GM12878 (cell line): ENCODE results near the gene ATG13. TPM values are rescaled to one million over a fixed set of nuclear protein-coding genes. Genes with fewer than 3 reads are reported as not detected.

Source experiments
- ATAC-seq: fragments of 200-7000 bp; cut with Tn5 transposase; 3 replicates; pipeline ENCODE4 v1.9.1; 2020; ENCODE audit warnings: mild to moderate bottlenecking, moderate library complexity
- BruUV-seq: library from RNA; stranded (reverse); fragments of 400-500 nt; replicated peaks from 2 replicates; lab custom pipeline; 2021; lab: Mats Ljungman, UMichigan
- CTCF ChIA-PET: fragments of 300-600 bp; sonication (Branson Sonifier 250); formaldehyde crosslinking; extraction: SDS; loops from one replicate; lab custom pipeline; 2021; ENCODE audit warnings: inconsistent platforms; lab: Yijun Ruan, JAX
- POLR2A ChIA-PET: fragments of 350-600 bp; formaldehyde crosslinking; extraction: SDS; loops from one replicate; lab custom pipeline; 2021; ENCODE audit warnings: inconsistent platforms; lab: Charles Lee
- RAD21 ChIA-PET: fragments of 300-600 bp; sonication (Branson Sonifier 250); formaldehyde crosslinking; loops from one replicate; lab custom pipeline; 2023; ENCODE audit warnings: antibody characterized with exemption; ENCODE audit not compliant: unreplicated experiment; lab: Charles Lee
- SMC1A ChIA-PET: fragments of 300-600 bp; sonication (Branson Sonifier 250); formaldehyde crosslinking; loops from one replicate; lab custom pipeline; 2023; ENCODE audit not compliant: unreplicated experiment, uncharacterized antibody; lab: Charles Lee
- DNase-seq: peaks from one replicate; pipeline ENCODE4 v3.0.0-alpha.2; 2011; ENCODE audit warnings: low read depth, low spot score
- FAIRE-seq: peaks from 3 replicates; lab custom pipeline; 2011; peaks lifted over from hg19 to GRCh38; lab: Jason Lieb, UNC
- H2AFZ ChIP-seq: 2 replicates; pipeline ENCODE4 v1.6.0; 2011; ENCODE audit warnings: low read depth, low read length, control low read depth; ENCODE audit not compliant: control insufficient read depth
- H3K27ac ChIP-seq: 2 replicates; pipeline ENCODE4 v1.5.1; 2011; ENCODE audit warnings: control low read depth; ENCODE audit not compliant: control insufficient read depth, insufficient read depth
- H3K27me3 ChIP-seq, 2 experiments: replicated peaks in 1 of 2; 2 replicates each; pipeline versions ENCODE4 v1.6.0 to v1.6.1; 2011; ENCODE audit warnings: low read length in 1 of 2; ENCODE audit not compliant: control insufficient read depth in 2 of 2, insufficient read depth in 2 of 2
- H3K36me3 ChIP-seq, 2 experiments: 2 replicates each; pipeline ENCODE4 v1.5.1; 2011; ENCODE audit warnings: low read length in 1 of 2; ENCODE audit not compliant: control insufficient read depth in 2 of 2, insufficient read depth in 2 of 2
- H3K4me1 ChIP-seq: 2 replicates; pipeline ENCODE4 v1.6.1; 2011; ENCODE audit warnings: mild to moderate bottlenecking, low read length, moderate library complexity, mixed read lengths; ENCODE audit not compliant: control insufficient read depth, insufficient read depth
- H3K4me2 ChIP-seq: 2 replicates; pipeline ENCODE4 v1.6.0; 2011; ENCODE audit warnings: control low read depth; ENCODE audit not compliant: control insufficient read depth, insufficient read depth
- H3K4me3 ChIP-seq: fragments of 200-600 bp; sonication (generic); 2 replicates; pipeline ENCODE4 v1.5.1; 2016
- H3K79me2 ChIP-seq: 2 replicates; pipeline ENCODE4 v1.6.0; 2011; ENCODE audit warnings: low read length; ENCODE audit not compliant: control insufficient read depth, insufficient read depth
- H3K9ac ChIP-seq: 2 replicates; pipeline ENCODE4 v1.8.0; 2011; ENCODE audit warnings: low read length, control low read depth, mixed read lengths; ENCODE audit not compliant: control insufficient read depth, insufficient read depth
- H3K9me3 ChIP-seq: replicated peaks from 3 replicates; pipeline ENCODE4 v1.5.1; 2011; ENCODE audit warnings: mild to moderate bottlenecking, low read length; ENCODE audit not compliant: control insufficient read depth, insufficient read depth
- H4K20me1 ChIP-seq: 2 replicates; pipeline ENCODE4 v1.6.0; 2011; ENCODE audit not compliant: control insufficient read depth, insufficient read depth
- ASH2L ChIP-seq: fragments of 300-600, 200-600 bp; sonication (generic); IDR thresholded peaks from 2 replicates; pipeline ENCODE4 v1.6.1; 2017; ENCODE audit warnings: low read depth, mild to moderate bottlenecking, borderline replicate concordance
- ATF3 ChIP-seq: IDR thresholded peaks from 2 replicates; pipeline ENCODE4 v1.6.1; 2011; ENCODE audit warnings: low read depth, mild to moderate bottlenecking, low read length, moderate library complexity, borderline replicate concordance; ENCODE audit errors: extremely low read depth
- EED ChIP-seq: sonication (generic); IDR thresholded peaks from 2 replicates; pipeline ENCODE4 v1.6.1; 2016; ENCODE audit warnings: antibody characterized with exemption, low read depth
- IKZF1 ChIP-seq: fragments of 450-650 bp; conservative IDR thresholded peaks from 2 replicates; pipeline ENCODE4 v1.6.1; 2017; ENCODE audit warnings: antibody characterized with exemption, mild to moderate bottlenecking
- IKZF2 ChIP-seq, 2 experiments: fragments of 450-650 bp; IDR thresholded peaks; 2 replicates each; pipeline ENCODE4 v1.6.1; 2017; ENCODE audit warnings: mild to moderate bottlenecking in 2 of 2, moderate library complexity in 2 of 2
- MEF2A ChIP-seq: IDR thresholded peaks from 2 replicates; pipeline ENCODE4 v1.6.1; 2011; ENCODE audit warnings: low read depth, mild to moderate bottlenecking, low read length, moderate library complexity; ENCODE audit not compliant: insufficient read depth
- NFIC ChIP-seq: IDR thresholded peaks from 2 replicates; pipeline ENCODE4 v1.6.1; 2012; ENCODE audit warnings: low read depth, mild to moderate bottlenecking, inconsistent platforms, low read length, moderate library complexity
- NR2C1 ChIP-seq: fragments of 450-650 bp; IDR thresholded peaks from 2 replicates; pipeline ENCODE4 v1.6.1; 2017; ENCODE audit warnings: antibody characterized with exemption, mild to moderate bottlenecking, moderate library complexity
- POLR2A ChIP-seq: IDR thresholded peaks from 2 replicates; pipeline ENCODE4 v1.6.1; 2011; ENCODE audit warnings: low read depth, mild to moderate bottlenecking, low read length
- RELA ChIP-seq: fragments of 450-650 bp; IDR thresholded peaks from 2 replicates; pipeline ENCODE4 v1.8.0; 2014; ENCODE audit warnings: borderline replicate concordance; ENCODE audit not compliant: partially characterized antibody
- SPI1 ChIP-seq: IDR thresholded peaks from 2 replicates; pipeline ENCODE4 v1.6.1; 2011; ENCODE audit warnings: low read depth, mild to moderate bottlenecking, low read length, moderate library complexity, borderline replicate concordance; ENCODE audit not compliant: insufficient read depth
- SRF ChIP-seq, 2 experiments: IDR thresholded peaks; 2 replicates each; pipeline ENCODE4 v1.6.1; 2011; ENCODE audit warnings: low read depth in 2 of 2, low read length in 2 of 2, mild to moderate bottlenecking in 1 of 2, moderate library complexity in 1 of 2
- STAT1 ChIP-seq: fragments of 450-650 bp; conservative IDR thresholded peaks from 2 replicates; pipeline ENCODE4 v1.6.1; 2014; ENCODE audit warnings: antibody characterized with exemption, mild to moderate bottlenecking
- TBL1XR1 ChIP-seq: IDR thresholded peaks from 2 replicates; pipeline ENCODE4 v1.6.1; 2012; ENCODE audit warnings: low read depth, low read length, improper control_type of control experiment
- ZBTB33 ChIP-seq: fragments of 450-650 bp; IDR thresholded peaks from 2 replicates; pipeline ENCODE4 v1.6.1; 2017; ENCODE audit warnings: mild to moderate bottlenecking
- ZNF592 ChIP-seq: fragments of 450-650 bp; IDR thresholded peaks from 2 replicates; pipeline ENCODE4 v1.6.1; 2017; ENCODE audit warnings: mild to moderate bottlenecking, moderate library complexity
- ZNF622 ChIP-seq: fragments of 450-650 bp; IDR thresholded peaks from 2 replicates; pipeline ENCODE4 v1.6.1; 2017; ENCODE audit warnings: mild to moderate bottlenecking, inconsistent platforms
- WGBS: methylation state at CpG from one replicate; pipeline ENCODE4 v1.1.6; 2016; ENCODE audit warnings: low lambda C conversion rate; ENCODE audit not compliant: insufficient replicate concordance, insufficient coverage; ENCODE audit errors: missing lambda C conversion rate; 5-methylcytosine and 5-hydroxymethylcytosine counted together
- in situ Hi-C: fragments of 300-500 bp; cut with MboI; formaldehyde crosslinking; loops from 9 replicates; pipeline ENCODE4 v1.14.3; 2018; ENCODE audit warnings: mixed read lengths
- intact Hi-C: fragments of 100-400 bp; cut with micrococcal nuclease; formaldehyde crosslinking; loops from one replicate; pipeline ENCODE4 v1.14.2; 2022; ENCODE audit not compliant: unreplicated experiment
- polyA plus RNA-seq, 11 experiments: library from polyadenylated mRNA; depleted of rRNA in 4 of 11; unstranded in 6 of 11; stranded (reverse) in 5 of 11; fragments of >200 nt; fragmentation: Nextera tagmentation in 4 of 11; fragmentation: Illumina TruSeq in 1 of 11; extraction: Ambion mirVana in 4 of 11; extraction: Trizol in 1 of 11; gene quantifications; 1 replicate in 1 of 11; 2 replicates in 10 of 11; pipeline versions ENCODE4 v1.2.1 to v1.2.3, GENCODE V29; 2011 to 2016; ENCODE audit warnings: inconsistent platforms in 2 of 11, missing spikeins in 2 of 11, low read depth in 1 of 11
- total RNA-seq, 4 experiments: library from RNA; depleted of rRNA in 3 of 4; stranded (reverse); fragments of >200 nt in 3 of 4; fragmentation: Illumina TruSeq in 1 of 4; extraction: Trizol in 1 of 4; gene quantifications; 2 replicates each; pipeline versions ENCODE4 v1.2.1 to v1.2.3, GENCODE V29; 2013 to 2021

ATG13 gene
- total and polyA plus RNA-seq, 10 of the 15 experiments (the other 5 are each of a cell fraction or from before 2014, with no cell fraction given) = 10.9 to 61.6 (median 50.9) TPM

- TF ChIP-seq ZNF592 (no peak), ZNF622 (no peak)
Observed at GRCh38 chr11:46601129-46601528, 16.2 kb upstream of the ATG13 start (continued).

- no TSS peak for BruUV-seq
- SMC1A ChIA-PET = interaction anchor here (1.3 kb wide), 1 partner anchor 49 kb away, joined by 4 read pairs; no protein-coding TSS in a partner anchor
- POLR2A ChIA-PET = no interaction called here
- no peaks in the 10 kb centered on the region for H4K20me1 ChIP-seq
- intact Hi-C loops = no loop called here
- peak; percentile 88 for ATAC-seq
- peaks cover 16% of the 10 kb centered on the region for H3K4me1 ChIP-seq
- RAD21 ChIA-PET = no interaction called here
- H3K4me2 ChIP-seq = peak overlapping the region; percentile 61
- H3K4me3 ChIP-seq = peak overlapping the region; percentile 35; the same call in 1 of the 2 replicates
- WGBS = 79% methylated on average over 15 of the region's 15 CpGs
- peak overlapping the region; percentile 64 for H3K27ac ChIP-seq
- no peaks in the 10 kb centered on the region; the same call in 2 of the 3 replicates for H3K9me3 ChIP-seq
- H3K79me2 ChIP-seq = 0 out of 2 replicates have a peak, but pooled peaks cover 2% of the 10 kb centered on the region
- no peak for DNase-seq
- no peaks in the 10 kb centered on the region for H3K36me3 ChIP-seq
- CTCF ChIA-PET = no interaction called here
- no peak overlapping the region for H3K9ac ChIP-seq
- no peaks in the 10 kb centered on the region for H3K27me3 ChIP-seq
- H2AFZ ChIP-seq = peak overlapping the region; percentile 43; the same call in 1 of the 2 replicates
- in situ Hi-C loops = no loop called here
- no peak for FAIRE-seq
- no peak for TF ChIP-seq POLR2A
- TF ChIP-seq RELA = no peak
- TF ChIP-seq STAT1 = no peak
- peak; percentile 80 for TF ChIP-seq EED
- peak; percentile 85 for TF ChIP-seq ZBTB33
- TF ChIP-seq SRF (IDR thresholded peaks at IDR 0.05; ENCODE audit: low read depth in 2 of 2, low read length in 2 of 2) = 0 out of 4 replicates have a peak, but pooled peaks of 1 of the 2 experiments have one; percentile 44
- peak; percentile 94 for TF ChIP-seq SPI1
- TF ChIP-seq ASH2L = no peak
- TF ChIP-seq IKZF1 = peak; percentile 62
- no peak for TF ChIP-seq TBL1XR1
- TF ChIP-seq ATF3 = no peak
- TF ChIP-seq MEF2A = peak; percentile 73
- peak; percentile 72 to 79 for TF ChIP-seq IKZF2 (IDR thresholded peaks at IDR 0.05)
- no peak for TF ChIP-seq NR2C1
- peak; percentile 61 for TF ChIP-seq NFIC
Observed at GRCh38 chr11:46603704-46604308, 13.5 kb upstream of the ATG13 start.
